Measurements from ENCODE around the gene BCL10.

- TF ChIP-seq ARNTL (CRISPR knock-in tag; IDR thresholded peaks at IDR 0.05) (no peak), SMARCE1 (IDR thresholded peaks at IDR 0.05; ENCODE audit: borderline replicate concordance) (no peak), KDM5A (IDR thresholded peaks at IDR 0.05; ENCODE audit: borderline replicate concordance, low read length) (no peak), RAD21 (CRISPR knock-in tag; IDR thresholded peaks at IDR 0.05) (no peak), PTBP1 (IDR thresholded peaks at IDR 0.05; ENCODE audit: low read depth, low read length, poor library complexity, severe bottlenecking) (no peak), HIVEP1 (CRISPR knock-in tag; IDR thresholded peaks at IDR 0.05) (no peak), MYNN (CRISPR knock-in tag; IDR thresholded peaks at IDR 0.05; ENCODE audit: low read depth) (no peak), ZNF274 (CRISPR knock-in tag; IDR thresholded peaks at IDR 0.05) (no peak), ZNF407 (CRISPR knock-in tag; IDR thresholded peaks at IDR 0.05; ENCODE audit: not compliant biosample characterization) (no peak), ZBTB1 (CRISPR knock-in tag; IDR thresholded peaks at IDR 0.05; ENCODE audit: borderline replicate concordance) (no peak), MXI1 (IDR thresholded peaks at IDR 0.05; ENCODE audit: borderline replicate concordance, low read depth, low read length) (no peak)
- TF ChIP-seq, protein P1, sequence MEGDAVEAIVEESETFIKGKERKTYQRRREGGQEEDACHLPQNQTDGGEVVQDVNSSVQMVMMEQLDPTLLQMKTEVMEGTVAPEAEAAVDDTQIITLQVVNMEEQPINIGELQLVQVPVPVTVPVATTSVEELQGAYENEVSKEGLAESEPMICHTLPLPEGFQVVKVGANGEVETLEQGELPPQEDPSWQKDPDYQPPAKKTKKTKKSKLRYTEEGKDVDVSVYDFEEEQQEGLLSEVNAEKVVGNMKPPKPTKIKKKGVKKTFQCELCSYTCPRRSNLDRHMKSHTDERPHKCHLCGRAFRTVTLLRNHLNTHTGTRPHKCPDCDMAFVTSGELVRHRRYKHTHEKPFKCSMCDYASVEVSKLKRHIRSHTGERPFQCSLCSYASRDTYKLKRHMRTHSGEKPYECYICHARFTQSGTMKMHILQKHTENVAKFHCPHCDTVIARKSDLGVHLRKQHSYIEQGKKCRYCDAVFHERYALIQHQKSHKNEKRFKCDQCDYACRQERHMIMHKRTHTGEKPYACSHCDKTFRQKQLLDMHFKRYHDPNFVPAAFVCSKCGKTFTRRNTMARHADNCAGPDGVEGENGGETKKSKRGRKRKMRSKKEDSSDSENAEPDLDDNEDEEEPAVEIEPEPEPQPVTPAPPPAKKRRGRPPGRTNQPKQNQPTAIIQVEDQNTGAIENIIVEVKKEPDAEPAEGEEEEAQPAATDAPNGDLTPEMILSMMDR (CRISPR knock-in tag; IDR thresholded peaks at IDR 0.05), result no peak
- TF ChIP-seq, protein P2, sequence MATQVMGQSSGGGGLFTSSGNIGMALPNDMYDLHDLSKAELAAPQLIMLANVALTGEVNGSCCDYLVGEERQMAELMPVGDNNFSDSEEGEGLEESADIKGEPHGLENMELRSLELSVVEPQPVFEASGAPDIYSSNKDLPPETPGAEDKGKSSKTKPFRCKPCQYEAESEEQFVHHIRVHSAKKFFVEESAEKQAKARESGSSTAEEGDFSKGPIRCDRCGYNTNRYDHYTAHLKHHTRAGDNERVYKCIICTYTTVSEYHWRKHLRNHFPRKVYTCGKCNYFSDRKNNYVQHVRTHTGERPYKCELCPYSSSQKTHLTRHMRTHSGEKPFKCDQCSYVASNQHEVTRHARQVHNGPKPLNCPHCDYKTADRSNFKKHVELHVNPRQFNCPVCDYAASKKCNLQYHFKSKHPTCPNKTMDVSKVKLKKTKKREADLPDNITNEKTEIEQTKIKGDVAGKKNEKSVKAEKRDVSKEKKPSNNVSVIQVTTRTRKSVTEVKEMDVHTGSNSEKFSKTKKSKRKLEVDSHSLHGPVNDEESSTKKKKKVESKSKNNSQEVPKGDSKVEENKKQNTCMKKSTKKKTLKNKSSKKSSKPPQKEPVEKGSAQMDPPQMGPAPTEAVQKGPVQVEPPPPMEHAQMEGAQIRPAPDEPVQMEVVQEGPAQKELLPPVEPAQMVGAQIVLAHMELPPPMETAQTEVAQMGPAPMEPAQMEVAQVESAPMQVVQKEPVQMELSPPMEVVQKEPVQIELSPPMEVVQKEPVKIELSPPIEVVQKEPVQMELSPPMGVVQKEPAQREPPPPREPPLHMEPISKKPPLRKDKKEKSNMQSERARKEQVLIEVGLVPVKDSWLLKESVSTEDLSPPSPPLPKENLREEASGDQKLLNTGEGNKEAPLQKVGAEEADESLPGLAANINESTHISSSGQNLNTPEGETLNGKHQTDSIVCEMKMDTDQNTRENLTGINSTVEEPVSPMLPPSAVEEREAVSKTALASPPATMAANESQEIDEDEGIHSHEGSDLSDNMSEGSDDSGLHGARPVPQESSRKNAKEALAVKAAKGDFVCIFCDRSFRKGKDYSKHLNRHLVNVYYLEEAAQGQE (IDR thresholded peaks at IDR 0.05; ENCODE audit: borderline replicate concordance in 1 of 2, low read depth in 1 of 2, low read length in 2 of 2), result no peak
Measured at GRCh38 chr1:85276978-85277639, 677 bp upstream of the BCL10 start.
